ENCODE results near the gene WDR88.

DNA sequence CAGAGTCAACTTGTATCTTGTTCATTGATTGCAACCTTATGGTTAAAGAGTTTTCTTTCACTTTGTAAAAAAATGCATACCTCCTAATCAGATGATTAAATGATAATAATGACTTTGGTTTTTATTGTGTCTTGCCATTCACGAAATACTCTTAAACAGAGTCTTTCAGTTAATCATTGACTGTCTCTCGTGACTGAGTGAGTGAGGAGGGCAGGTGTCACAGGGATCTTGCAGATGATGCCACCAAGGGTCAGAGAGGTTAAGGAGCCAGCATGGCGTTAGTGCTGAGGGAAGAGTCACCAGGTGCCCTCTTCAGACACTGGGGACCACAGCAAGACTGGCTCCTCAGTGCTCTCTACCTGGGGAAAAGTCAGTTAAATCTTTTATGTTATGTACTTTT is 42.9 kb upstream of the WDR88 start:
- TF ChIP-seq SIN3A (IDR thresholded peaks at IDR 0.05; ENCODE audit: low read depth, low read length) (no peak), EP300 (IDR thresholded peaks at IDR 0.05; ENCODE audit: borderline replicate concordance in 1 of 2, control insufficient read depth in 1 of 2, low read depth in 2 of 2, low read length in 2 of 2) (no peak)

Measured in GM12878 (cell line).